Spleen (tissue), 7 donors: ENCODE data around the gene SOX14.

ENCODE experiments used
- CTCF ChIP-seq, 11 experiments: fragments of 200-600 bp in 7 of 11; fragments of 450-650 bp in 4 of 11; sonication (generic) in 4 of 11; IDR thresholded peaks in 8 of 11; conservative IDR thresholded peaks in 3 of 11; 1 replicate in 7 of 11; 2 replicates in 4 of 11; pipeline versions ENCODE4 v1.4.0 to v1.8.0; 2016 to 2021; ENCODE audit warnings: antibody characterized with exemption in 11 of 11, inconsistent platforms in 4 of 11, mild to moderate bottlenecking in 1 of 11
- POLR2A ChIP-seq, 3 donors: fragments of 450-650 bp; IDR thresholded peaks; one replicate each; pipeline ENCODE4 v1.5.1; 2017; ENCODE audit warnings: antibody characterized with exemption in 3 of 3, mild to moderate bottlenecking in 1 of 3
- POLR2AphosphoS5 ChIP-seq, 3 donors: sonication (generic); formaldehyde crosslinking; IDR thresholded peaks; one replicate each; pipeline ENCODE4 v1.5.1; 2017; ENCODE audit warnings: antibody characterized with exemption in 3 of 3
- donor health status: DM: no; HTN: no; CAD: no; lungs with moderate emphysema.
- donor health status: DM: no; HTN: no; CAD: no.
- donor health status: DM: no; HTN: no; CAD: no.

- TF ChIP-seq CTCF (IDR thresholded peaks at IDR 0.05 in 8 of 11, conservative IDR thresholded peaks at IDR 0.05 in 3 of 11) (no peak), POLR2A (IDR thresholded peaks at IDR 0.05) (no peak), POLR2AphosphoS5 (IDR thresholded peaks at IDR 0.05) (no peak)
Measured at GRCh38 chr3:137737208-137737607, 26.9 kb upstream of the SOX14 start.
